HG03457 (cell line): ENCODE measurements around the gene TLE7.

Source experiments
- ATAC-seq: cut with Tn5 transposase; IDR thresholded peaks from one replicate; pipeline ENCODE4 v1.9.1; 2021; ENCODE audit warnings: moderate number of reproducible peaks; ENCODE audit not compliant: unreplicated experiment

TLE7 gene

DNA sequence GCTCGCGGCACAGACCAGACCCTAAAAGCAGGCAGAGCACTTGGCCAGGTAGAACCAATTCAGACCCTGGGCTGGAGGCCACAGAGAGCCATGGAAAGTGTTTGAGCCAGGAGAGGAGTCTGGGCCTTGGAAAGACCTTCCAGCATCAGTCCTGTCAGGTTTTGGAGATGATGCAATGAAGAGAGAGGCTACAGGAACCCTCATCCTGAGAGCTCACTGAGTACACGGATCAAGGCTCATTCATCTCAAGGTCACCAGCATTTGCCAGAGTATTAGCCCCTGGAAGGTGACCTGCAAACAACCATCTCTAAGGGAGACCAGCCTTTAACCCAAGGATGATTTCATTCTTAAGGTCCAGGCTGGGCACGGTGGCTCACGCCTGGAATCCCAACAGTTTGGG is 27.8 kb downstream of the TLE7 start:
- no peak for ATAC-seq

- ATAC-seq: no peak
Measured at GRCh38 chr16:71413341-71413740, 28.5 kb downstream of the TLE7 start.

DNA sequence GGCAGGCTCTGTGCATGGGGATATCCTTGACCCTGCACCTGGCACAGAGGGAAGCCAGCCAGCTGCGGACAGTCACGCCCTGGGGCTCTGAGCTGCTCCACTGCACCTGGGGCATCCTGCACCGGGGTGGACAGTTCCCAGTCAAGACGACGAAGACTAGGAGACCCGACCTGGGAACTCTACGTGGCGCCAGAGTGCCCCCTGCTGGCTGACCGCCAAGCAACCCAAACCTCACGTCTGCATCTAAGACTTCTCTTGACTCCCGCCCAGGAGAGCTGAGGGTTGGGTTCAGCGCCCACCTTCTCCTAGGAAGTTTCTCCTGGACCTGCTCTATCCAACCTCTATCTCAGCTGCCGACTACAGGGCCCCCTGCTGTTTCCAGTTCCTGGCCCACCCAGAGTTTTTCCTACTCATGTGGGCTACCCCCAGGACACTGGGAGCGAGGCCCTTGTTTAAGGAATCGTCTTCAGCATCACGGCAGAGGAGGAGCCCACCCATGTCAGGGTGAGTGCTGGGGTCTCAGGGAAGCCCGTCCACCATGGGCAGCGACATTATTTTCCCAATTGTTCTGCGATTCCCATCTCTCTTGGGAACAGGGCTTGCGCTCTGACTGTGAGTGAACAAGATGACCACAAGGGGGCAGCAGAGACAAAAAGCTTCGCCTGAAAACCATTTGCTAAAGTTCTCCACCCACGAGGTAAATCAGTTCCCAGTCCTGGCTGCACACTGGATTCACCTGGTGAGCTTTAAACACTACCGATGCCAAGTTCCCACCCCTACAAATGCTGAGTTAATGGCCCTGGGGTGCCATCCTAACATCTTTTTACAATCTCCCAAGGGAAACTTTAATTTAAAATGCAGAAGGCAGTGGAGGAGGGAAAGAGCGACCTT is 29.3 kb downstream of the TLE7 start:
- no peak for ATAC-seq

GRCh38 chr16:71410146-71410545 is 31.7 kb downstream of the TLE7 start:
- ATAC-seq: no peak

GRCh38 chr16:71409011-71409775 is 32.7 kb downstream of the TLE7 start:
- no peak for ATAC-seq

DNA sequence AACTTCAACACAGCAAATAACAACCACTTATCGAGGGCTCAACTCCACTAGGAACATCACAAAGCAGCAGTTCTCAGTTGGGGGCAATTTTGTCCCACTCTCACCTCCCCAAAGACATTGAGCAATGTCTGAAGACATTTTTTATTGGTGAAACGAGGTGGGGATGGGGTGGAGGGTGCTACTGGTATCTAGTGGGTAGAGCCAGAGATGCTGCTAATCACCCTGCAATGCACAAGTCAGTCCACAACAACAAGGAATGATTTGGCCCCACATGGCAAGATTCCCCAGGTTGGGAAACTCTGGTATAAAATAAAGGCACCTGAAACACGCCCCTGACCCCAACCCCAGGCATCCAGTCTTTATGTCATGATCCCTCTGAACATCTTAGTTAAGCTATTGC is 33.3 kb downstream of the TLE7 start:
- no peak for ATAC-seq

- ATAC-seq: no peak
Measured at GRCh38 chr16:71407731-71408130, 34.1 kb downstream of the TLE7 start.

- no peak for ATAC-seq
Measured at GRCh38 chr16:71406724-71407123, 35.1 kb downstream of the TLE7 start.

DNA sequence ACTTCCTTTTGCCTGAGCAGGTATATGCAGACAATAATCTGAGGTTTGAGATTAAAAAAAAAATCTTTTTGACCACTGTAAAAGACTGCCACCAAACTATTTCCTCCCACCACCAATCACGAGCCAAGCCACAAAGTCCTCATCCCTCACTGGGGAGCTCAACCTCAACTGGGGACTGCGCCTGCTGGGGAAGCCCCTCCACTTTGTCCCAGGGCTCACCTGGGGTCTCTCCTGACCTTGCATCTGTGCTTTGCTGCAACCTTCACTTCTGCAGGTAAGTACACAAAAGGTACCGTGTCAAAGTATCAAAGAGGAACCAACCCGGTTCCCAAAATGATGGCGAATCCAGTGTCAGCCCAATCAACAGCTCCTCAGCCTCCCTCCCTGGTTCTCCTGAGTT is 35.5 kb downstream of the TLE7 start:
- no peak for ATAC-seq

GRCh38 chr16:71404364-71404763 is 37.5 kb downstream of the TLE7 start:
- ATAC-seq: no peak

DNA sequence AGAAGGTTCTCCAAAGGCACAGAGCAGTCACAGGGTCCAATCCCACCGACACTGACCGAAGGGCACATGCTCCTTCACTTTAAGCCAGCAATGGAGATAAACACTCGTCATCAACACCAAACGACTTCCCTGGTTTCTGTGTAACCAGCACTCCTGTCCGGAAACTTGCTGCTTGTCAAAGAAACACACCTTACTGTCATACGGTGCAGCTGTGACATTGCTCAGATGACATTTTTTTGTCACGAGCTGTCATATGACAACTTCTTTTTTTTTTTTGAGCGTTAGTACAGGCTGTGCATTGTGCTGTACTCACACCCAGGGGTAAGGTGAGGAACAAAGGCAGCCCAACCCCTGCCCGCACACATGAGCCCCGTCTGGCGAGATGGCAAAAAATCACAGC is 39.2 kb downstream of the TLE7 start:
- ATAC-seq: no peak

GRCh38 chr16:71402007-71402406 is 39.8 kb downstream of the TLE7 start:
- no peak for ATAC-seq

- ATAC-seq: no peak
Measured at GRCh38 chr16:71399801-71400563, 41.9 kb downstream of the TLE7 start.

GRCh38 chr16:71396594-71396993 is 45.3 kb downstream of the TLE7 start:
- no peak for ATAC-seq

DNA sequence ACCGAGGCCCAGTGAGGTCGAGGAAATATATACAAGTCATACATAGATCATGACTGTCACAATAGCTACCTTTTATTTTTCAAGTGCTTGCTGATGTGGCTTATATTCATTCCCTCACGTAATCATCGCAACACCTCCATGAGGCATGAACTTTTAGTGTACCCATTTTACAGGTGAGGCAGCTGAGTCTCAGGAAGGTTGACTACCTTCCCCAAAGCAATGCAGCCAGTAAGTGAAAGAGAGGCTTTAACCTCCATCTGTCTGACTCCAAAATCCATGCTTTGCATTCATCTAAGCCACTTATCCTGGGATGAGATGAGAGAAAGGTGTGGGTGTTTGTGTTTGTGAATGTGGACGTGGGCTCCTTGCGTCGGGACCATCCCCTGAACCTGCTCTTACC is 52.5 kb downstream of the TLE7 start:
- ATAC-seq: no peak

GRCh38 chr16:71387045-71387871 is 54.6 kb downstream of the TLE7 start:
- ATAC-seq: no peak

GRCh38 chr16:71384073-71384724 is 57.7 kb downstream of the TLE7 start:
- ATAC-seq: no peak

- ATAC-seq: no peak
Measured at GRCh38 chr16:71383054-71383773, 58.6 kb downstream of the TLE7 start.

- no peak for ATAC-seq
Measured at GRCh38 chr16:71380831-71381230, 61.0 kb downstream of the TLE7 start.
